Measurements from ENCODE around the gene NIT1. TPM values are rescaled to one million over a fixed set of nuclear protein-coding genes. Genes with fewer than 3 reads are reported as not detected.

Gene NIT1
- total and polyA plus RNA-seq, 7 donors = 24.4 to 66.6 (median 39.6) TPM

DNA sequence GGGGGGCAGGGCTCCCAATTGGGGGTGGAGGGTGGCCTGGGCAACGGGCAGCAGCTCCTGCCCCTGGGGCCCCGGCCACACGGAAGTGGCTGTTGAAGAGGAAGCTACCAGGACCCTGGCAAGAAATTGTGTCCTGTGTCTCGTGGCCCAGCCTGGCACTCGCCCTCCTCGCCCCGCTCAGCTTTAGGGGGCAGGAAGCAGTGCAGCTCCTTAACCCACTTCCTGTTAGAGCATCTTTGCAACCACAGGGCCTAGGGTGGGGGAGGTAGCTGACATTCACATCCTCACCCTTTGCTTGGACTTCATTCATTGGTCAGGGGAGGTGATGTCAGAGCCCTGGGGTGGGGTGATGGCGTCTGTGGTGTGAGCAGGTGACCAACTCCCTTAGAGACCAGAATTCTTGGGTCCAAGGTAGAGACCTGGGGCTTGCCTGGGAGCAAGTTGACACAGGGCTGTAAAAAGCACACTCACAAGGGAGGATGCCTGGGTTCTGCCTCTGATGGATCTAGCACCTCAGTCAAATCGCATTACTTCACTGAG is 48.1 kb upstream of the NIT1 start, which contains the start of gene ARHGAP30:
Gene ARHGAP30 (minus strand): TSS at position 161 of the 540 bp plus-strand sequence. CDS start 267 bp downstream, outside the sequence.
- Histone ChIP-seq H3K4me1 (no peaks in the 10 kb centered on the region), H3K9me3 (no peaks in the 10 kb centered on the region), H3K27ac (peak within 1 kb of the TSS; percentile 42 to 64 (median 50)), H3K27me3 (peaks cover 0 to 4% (median 0%) of the 10 kb centered on the region in 3 donors), H3K4me3 (peak within 1 kb of the TSS in 3 of 4 donors; percentile 16 to 42 (median 31)), H3K36me3 (no peaks in the 10 kb centered on the region)
- peak; percentile 83 for DNase-seq
- 57 to 79% methylated on average over 9 of the region's 9 CpGs for WGBS, 2 donors
- intact Hi-C loops (cut with DNase I) = no loop called here
- peak in 2 of 4 donors; percentile 14 to 47 for TF ChIP-seq POLR2AphosphoS5 (IDR thresholded peaks at IDR 0.05)
- TF ChIP-seq, protein P1, sequence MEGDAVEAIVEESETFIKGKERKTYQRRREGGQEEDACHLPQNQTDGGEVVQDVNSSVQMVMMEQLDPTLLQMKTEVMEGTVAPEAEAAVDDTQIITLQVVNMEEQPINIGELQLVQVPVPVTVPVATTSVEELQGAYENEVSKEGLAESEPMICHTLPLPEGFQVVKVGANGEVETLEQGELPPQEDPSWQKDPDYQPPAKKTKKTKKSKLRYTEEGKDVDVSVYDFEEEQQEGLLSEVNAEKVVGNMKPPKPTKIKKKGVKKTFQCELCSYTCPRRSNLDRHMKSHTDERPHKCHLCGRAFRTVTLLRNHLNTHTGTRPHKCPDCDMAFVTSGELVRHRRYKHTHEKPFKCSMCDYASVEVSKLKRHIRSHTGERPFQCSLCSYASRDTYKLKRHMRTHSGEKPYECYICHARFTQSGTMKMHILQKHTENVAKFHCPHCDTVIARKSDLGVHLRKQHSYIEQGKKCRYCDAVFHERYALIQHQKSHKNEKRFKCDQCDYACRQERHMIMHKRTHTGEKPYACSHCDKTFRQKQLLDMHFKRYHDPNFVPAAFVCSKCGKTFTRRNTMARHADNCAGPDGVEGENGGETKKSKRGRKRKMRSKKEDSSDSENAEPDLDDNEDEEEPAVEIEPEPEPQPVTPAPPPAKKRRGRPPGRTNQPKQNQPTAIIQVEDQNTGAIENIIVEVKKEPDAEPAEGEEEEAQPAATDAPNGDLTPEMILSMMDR (IDR thresholded peaks at IDR 0.05) = no peak
- TF ChIP-seq EP300 (IDR thresholded peaks at IDR 0.05) = no peak
- TF ChIP-seq POLR2A (IDR thresholded peaks at IDR 0.05) = no peak

DNA sequence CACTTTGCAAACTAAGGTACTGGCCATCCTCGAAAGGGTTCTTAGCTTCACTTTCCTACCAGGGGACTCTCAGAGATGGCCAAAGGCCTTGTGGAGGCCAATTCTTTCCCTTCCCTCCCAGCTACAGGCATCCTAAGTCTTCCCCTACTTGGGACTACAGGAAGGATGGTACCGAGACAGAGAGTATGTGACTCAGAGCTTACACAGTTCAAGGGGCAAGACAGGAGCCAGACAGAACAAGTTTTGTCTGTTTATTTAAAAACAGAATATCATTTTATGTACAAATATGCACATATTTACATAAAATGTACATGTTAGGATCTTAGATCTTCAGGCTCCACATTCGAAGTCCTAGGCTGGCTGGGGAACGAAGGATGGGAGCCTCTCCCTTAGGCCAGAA is 47.1 kb upstream of the NIT1 start:
- no peak for DNase-seq
- WGBS, 2 donors = 94 to 95% methylated on average over 4 of the region's 4 CpGs
- no peaks in the 10 kb centered on the region for H3K27me3 ChIP-seq
- TF ChIP-seq, protein P1 (IDR thresholded peaks at IDR 0.05) = no peak
- no peak for TF ChIP-seq EP300 (IDR thresholded peaks at IDR 0.05)
- no peak for TF ChIP-seq POLR2A (IDR thresholded peaks at IDR 0.05)
- no peak for TF ChIP-seq POLR2AphosphoS5 (IDR thresholded peaks at IDR 0.05)
- no peaks in the 10 kb centered on the region for H3K4me1 ChIP-seq
- H3K9me3 ChIP-seq = no peaks in the 10 kb centered on the region
- intact Hi-C loops (cut with DNase I) = no loop called here
- no peak overlapping the region for H3K27ac ChIP-seq
- no peaks in the 10 kb centered on the region for H3K36me3 ChIP-seq
- no peak overlapping the region for H3K4me3 ChIP-seq

DNA sequence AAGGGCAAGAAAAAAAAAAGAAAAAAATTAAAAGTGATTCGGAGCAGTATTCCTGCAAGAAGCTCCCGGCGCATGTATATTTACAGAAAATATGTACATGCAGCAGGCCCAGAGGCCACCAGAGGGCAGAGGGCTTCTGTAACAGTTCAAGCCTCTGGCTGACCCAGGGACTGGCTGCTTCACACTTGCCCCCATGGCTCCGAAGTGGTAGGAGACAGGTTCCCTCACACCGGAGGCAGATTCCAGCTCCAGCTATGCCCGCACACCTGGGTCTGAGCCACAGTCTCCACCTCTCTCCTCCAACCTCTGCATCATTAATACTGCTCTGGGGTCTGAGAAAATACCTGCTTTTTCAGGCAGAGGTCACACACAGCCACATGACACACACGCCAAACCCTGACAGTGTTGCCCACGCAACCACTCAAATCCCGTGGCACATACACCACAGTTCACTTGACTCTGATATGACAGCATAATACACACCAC is 46.0 kb upstream of the NIT1 start:
- DNase-seq = no peak
- H3K27ac ChIP-seq = no peak overlapping the region
- no peaks in the 10 kb centered on the region for H3K36me3 ChIP-seq
- 67 to 72% methylated on average over 9 of the region's 9 CpGs for WGBS, 2 donors
- no peak overlapping the region for H3K4me3 ChIP-seq
- H3K27me3 ChIP-seq = no peaks in the 10 kb centered on the region
- TF ChIP-seq POLR2A (IDR thresholded peaks at IDR 0.05) (no peak), EP300 (IDR thresholded peaks at IDR 0.05) (no peak), POLR2AphosphoS5 (IDR thresholded peaks at IDR 0.05) (no peak)
- TF ChIP-seq, protein P1 (IDR thresholded peaks at IDR 0.05) = peak in 2 of 4 experiments; percentile 13 to 15
- no peaks in the 10 kb centered on the region for H3K4me1 ChIP-seq
- no peaks in the 10 kb centered on the region for H3K9me3 ChIP-seq
- intact Hi-C loops (cut with DNase I) = no loop called here

DNA sequence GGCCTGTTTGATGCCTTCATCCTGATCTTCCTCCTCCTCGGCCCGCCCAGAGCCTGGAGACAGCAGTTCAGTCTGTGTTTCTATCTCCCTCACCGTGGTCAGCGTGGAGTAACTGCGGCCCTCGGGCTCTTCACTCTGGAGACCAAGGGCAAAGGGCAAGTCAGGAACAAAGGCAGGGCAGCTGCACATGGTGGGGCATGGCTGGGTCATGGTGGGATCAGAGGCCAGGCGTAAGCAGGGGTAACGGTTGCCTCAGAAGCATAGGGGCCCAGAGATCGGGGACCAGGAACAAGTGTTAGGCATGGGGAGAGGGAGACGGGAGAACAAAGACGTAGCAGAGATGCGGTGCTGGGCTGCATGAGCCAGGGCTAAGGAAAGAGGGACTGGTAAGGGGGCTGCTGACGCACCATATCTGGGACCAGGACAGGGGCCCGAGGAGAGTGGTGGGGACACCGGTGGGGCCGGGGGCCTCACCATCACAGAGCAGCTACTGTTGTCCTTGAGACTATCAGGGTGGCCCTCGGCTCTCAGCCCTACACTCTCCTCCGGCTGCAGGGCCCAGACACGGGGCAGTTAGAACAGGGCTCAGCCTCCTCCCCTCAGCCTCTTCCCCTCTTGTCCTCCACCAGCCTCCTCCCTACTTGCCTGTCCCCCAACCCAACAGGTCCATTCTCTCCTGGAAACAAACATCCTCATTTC is 45.0 kb upstream of the NIT1 start:
- WGBS, 2 donors = 95 to 96% methylated on average over 19 of the region's 19 CpGs
- no peak for DNase-seq
- TF ChIP-seq POLR2A (IDR thresholded peaks at IDR 0.05) (no peak), EP300 (IDR thresholded peaks at IDR 0.05) (no peak), POLR2AphosphoS5 (IDR thresholded peaks at IDR 0.05) (no peak)
- TF ChIP-seq, protein P1 (IDR thresholded peaks at IDR 0.05) = no peak
- intact Hi-C loops (cut with DNase I) = no loop called here
- Histone ChIP-seq H3K36me3 (no peaks in the 10 kb centered on the region), H3K4me1 (no peaks in the 10 kb centered on the region), H3K4me3 (no peak overlapping the region), H3K27me3 (no peaks in the 10 kb centered on the region), H3K9me3 (no peaks in the 10 kb centered on the region), H3K27ac (no peak overlapping the region)
